MCF 10A (cell line): ENCODE data around the gene SDF2. TPM values are rescaled to one million over a fixed set of nuclear protein-coding genes. Genes with fewer than 3 reads are reported as not detected.

Experiments
- BruUV-seq: library from RNA; stranded (reverse); fragments of 400-500 nt; replicated peaks from 2 replicates; lab custom pipeline; 2021; lab: Mats Ljungman, UMichigan
- CTCF ChIA-PET: fragments of 300-600 bp; sonication (Branson Sonifier 250); formaldehyde crosslinking; extraction: SDS; loops from one replicate; lab custom pipeline; 2021; ENCODE audit warnings: antibody characterized with exemption, inconsistent platforms; lab: Yijun Ruan, JAX
- POLR2A ChIA-PET: fragments of 300-600, 350-650 bp; sonication (Branson Sonifier 250); formaldehyde crosslinking; extraction: SDS; loops from one replicate; lab custom pipeline; 2020; ENCODE audit warnings: antibody characterized with exemption, inconsistent platforms; lab: Yijun Ruan, JAX
- DNase-seq: peaks from one replicate; pipeline ENCODE4 v3.0.0-alpha.2; 2018; ENCODE audit not compliant: unreplicated experiment
- H3K27ac Mint-ChIP-seq: one replicate; pipeline ENCODE4 v1.8.0; 2022; ENCODE audit warnings: mild to moderate bottlenecking, low read depth, mixed read lengths; ENCODE audit not compliant: unreplicated experiment
- H3K27me3 Mint-ChIP-seq: one replicate; pipeline ENCODE4 v1.8.0; 2022; ENCODE audit warnings: mixed read lengths; ENCODE audit not compliant: insufficient read depth, unreplicated experiment
- H3K36me3 Mint-ChIP-seq: one replicate; pipeline ENCODE4 v1.8.0; 2022; ENCODE audit warnings: mild to moderate bottlenecking, moderate library complexity, mixed read lengths; ENCODE audit not compliant: insufficient read depth, unreplicated experiment
- H3K4me1 Mint-ChIP-seq: one replicate; pipeline ENCODE4 v1.8.0; 2022; ENCODE audit warnings: mixed read lengths; ENCODE audit not compliant: insufficient read depth, unreplicated experiment
- H3K4me3 Mint-ChIP-seq: one replicate; pipeline ENCODE4 v1.8.0; 2022; ENCODE audit warnings: mild to moderate bottlenecking, moderate library complexity, mixed read lengths; ENCODE audit not compliant: unreplicated experiment
- H3K9me3 Mint-ChIP-seq: one replicate; pipeline ENCODE4 v1.8.0; 2022; ENCODE audit warnings: mixed read lengths; ENCODE audit not compliant: unreplicated experiment
- intact Hi-C: fragments of 100-400 bp; cut with micrococcal nuclease; formaldehyde crosslinking; loops from 2 replicates; pipeline ENCODE4 v1.14.1; 2022
- total RNA-seq: library from RNA; stranded (reverse); gene quantifications from 2 replicates; pipeline ENCODE4 v1.2.3, GENCODE V29; 2022
- TF ChIP-seq, protein P1 (sequence below): fragments of 200-600 bp; IDR thresholded peaks from one replicate; pipeline ENCODE4 v1.8.0; 2022; ENCODE audit warnings: antibody characterized with exemption, mild to moderate bottlenecking; ENCODE audit not compliant: unreplicated experiment

SDF2 gene
- total RNA-seq, 1 experiment from 2014 or later, result 31.4 TPM

DNA sequence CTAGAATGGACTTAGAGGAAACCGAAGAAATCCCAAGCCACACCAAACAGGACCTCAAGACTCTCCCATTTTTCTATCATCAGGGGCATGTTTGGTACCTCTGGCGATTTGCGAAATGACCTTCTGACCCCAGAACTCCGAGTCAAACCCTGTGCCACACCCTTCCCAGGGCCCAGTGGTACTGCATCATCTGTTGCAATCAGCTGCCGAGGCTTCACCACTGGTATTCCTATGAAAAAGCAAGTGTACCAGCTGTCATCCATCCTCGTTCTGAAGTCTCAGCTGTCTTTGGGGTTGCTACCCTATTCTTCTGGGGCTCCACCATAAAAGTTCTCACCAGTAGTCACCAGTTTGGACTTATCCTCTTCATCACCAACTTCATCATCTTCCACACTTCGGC lies 45.4 kb downstream of the SDF2 start:
- no peak overlapping the region for H3K4me3 Mint-ChIP-seq
- ChIA-PET POLR2A (no interaction called here), CTCF (interaction anchor here (0.7 to 1.7 kb wide), 2 partner anchors 27 to 111 kb away, joined by 3 to 8 read pairs; no protein-coding TSS in a partner anchor)
- DNase-seq, result no peak
- no peaks in the 10 kb centered on the region for H3K4me1 Mint-ChIP-seq
- TF ChIP-seq, protein P1, sequence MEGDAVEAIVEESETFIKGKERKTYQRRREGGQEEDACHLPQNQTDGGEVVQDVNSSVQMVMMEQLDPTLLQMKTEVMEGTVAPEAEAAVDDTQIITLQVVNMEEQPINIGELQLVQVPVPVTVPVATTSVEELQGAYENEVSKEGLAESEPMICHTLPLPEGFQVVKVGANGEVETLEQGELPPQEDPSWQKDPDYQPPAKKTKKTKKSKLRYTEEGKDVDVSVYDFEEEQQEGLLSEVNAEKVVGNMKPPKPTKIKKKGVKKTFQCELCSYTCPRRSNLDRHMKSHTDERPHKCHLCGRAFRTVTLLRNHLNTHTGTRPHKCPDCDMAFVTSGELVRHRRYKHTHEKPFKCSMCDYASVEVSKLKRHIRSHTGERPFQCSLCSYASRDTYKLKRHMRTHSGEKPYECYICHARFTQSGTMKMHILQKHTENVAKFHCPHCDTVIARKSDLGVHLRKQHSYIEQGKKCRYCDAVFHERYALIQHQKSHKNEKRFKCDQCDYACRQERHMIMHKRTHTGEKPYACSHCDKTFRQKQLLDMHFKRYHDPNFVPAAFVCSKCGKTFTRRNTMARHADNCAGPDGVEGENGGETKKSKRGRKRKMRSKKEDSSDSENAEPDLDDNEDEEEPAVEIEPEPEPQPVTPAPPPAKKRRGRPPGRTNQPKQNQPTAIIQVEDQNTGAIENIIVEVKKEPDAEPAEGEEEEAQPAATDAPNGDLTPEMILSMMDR, result no peak
- no peaks in the 10 kb centered on the region for H3K27me3 Mint-ChIP-seq
- H3K27ac Mint-ChIP-seq, result no peak overlapping the region
- peaks cover 78% of the 10 kb centered on the region for H3K36me3 Mint-ChIP-seq
- intact Hi-C loops, result no loop called here
- no TSS peak for BruUV-seq
- no peaks in the 10 kb centered on the region for H3K9me3 Mint-ChIP-seq

GRCh38 chr17:28615260-28615940 lies 46.3 kb downstream of the SDF2 start:
- ChIA-PET POLR2A (interaction anchor here (0.8 kb wide), 1 partner anchor 25 kb away, joined by 3 read pairs; no protein-coding TSS in a partner anchor), CTCF (interaction anchor here (0.6 to 1.7 kb wide), 2 partner anchors 28 to 767 kb away, joined by 3 to 8 read pairs; no protein-coding TSS in a partner anchor)
- no peaks in the 10 kb centered on the region for H3K9me3 Mint-ChIP-seq
- DNase-seq, result no peak
- no peaks in the 10 kb centered on the region for H3K27me3 Mint-ChIP-seq
- no TSS peak for BruUV-seq
- H3K36me3 Mint-ChIP-seq, result peaks cover 72% of the 10 kb centered on the region
- H3K27ac Mint-ChIP-seq, result no peak overlapping the region
- no peaks in the 10 kb centered on the region for H3K4me1 Mint-ChIP-seq
- TF ChIP-seq, protein P1, result no peak
- intact Hi-C loops, result no loop called here
- no peak overlapping the region for H3K4me3 Mint-ChIP-seq

GRCh38 chr17:28613931-28614381 lies 47.8 kb downstream of the SDF2 start, which contains the start of gene RSKR:
Gene RSKR (minus strand): TSS chr17:28614185. CDS start chr17:28614161, 24 bp downstream.
- no TSS peak for BruUV-seq
- peaks cover 67% of the 10 kb centered on the region for H3K36me3 Mint-ChIP-seq
- ChIA-PET POLR2A (no interaction called here), CTCF (interaction anchor here (0.6 to 1.1 kb wide), 4 partner anchors 8 to 26 kb away, joined by 3 to 4 read pairs (median 4); no protein-coding TSS in a partner anchor)
- H3K27ac Mint-ChIP-seq, result no peak within 1 kb of the TSS
- intact Hi-C loops, result loop anchor here (1.0 kb wide), 1 partner anchor 120 kb away; no protein-coding TSS in a partner anchor
- no peaks in the 10 kb centered on the region for H3K4me1 Mint-ChIP-seq
- no peak for DNase-seq
- no peaks in the 10 kb centered on the region for H3K9me3 Mint-ChIP-seq
- H3K4me3 Mint-ChIP-seq, result no peak within 1 kb of the TSS
- no peaks in the 10 kb centered on the region for H3K27me3 Mint-ChIP-seq
- TF ChIP-seq, protein P1, result no peak
